Activated T-cell treated with anti-CD3 and anti-CD28 coated beads, Interleukin-2, amount 50 U/mL, for 1 hour (primary cell): Measurements from ENCODE around the gene RXRA.

Experiments
- DNase-seq: peaks from one replicate; pipeline ENCODE4 v3.0.0-alpha.2; 2020

The RXRA gene

DNA sequence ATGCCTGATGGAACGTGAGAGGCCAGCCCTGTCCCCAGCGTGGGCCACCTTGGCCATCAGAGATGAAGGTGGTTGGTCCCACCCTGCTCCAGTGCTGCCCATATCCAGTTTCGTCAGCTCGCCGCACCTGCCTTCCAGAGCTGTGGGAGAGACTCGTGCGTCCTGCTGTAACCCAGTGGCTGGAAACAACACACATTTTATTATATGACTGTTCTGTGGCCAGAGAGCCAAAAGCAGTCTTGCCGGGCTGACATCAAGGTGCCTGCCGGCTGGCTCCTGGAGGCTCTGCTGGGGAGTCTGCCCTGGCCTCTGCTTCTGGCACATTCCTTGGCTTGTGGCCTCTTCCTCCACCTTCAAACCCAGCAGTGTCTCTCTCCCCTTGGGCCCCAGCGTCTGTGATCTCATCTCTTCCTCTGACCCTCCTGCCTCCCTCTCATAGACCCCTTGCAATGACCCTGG lies 94.7 kb downstream of the RXRA start:
- no peak for DNase-seq

DNA sequence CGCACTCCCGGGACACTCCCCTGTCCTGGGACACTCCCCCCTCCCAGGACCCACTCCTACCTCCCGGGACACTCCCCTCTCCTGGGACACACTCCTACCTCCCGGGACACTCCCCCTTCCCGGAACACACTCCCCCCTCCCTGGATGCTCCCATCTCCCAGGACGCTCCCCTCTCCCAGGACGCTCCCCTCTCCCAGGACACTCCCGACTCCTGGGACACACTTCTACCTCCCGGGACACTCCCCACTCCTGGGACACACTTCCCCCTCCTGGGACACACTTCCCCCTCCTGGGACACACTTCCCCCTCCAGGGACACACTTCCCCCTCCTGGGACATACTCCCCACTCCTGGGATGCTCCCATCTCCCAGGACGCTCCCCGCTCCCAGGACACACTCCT lies 95.6 kb downstream of the RXRA start:
- DNase-seq = no peak

DNA sequence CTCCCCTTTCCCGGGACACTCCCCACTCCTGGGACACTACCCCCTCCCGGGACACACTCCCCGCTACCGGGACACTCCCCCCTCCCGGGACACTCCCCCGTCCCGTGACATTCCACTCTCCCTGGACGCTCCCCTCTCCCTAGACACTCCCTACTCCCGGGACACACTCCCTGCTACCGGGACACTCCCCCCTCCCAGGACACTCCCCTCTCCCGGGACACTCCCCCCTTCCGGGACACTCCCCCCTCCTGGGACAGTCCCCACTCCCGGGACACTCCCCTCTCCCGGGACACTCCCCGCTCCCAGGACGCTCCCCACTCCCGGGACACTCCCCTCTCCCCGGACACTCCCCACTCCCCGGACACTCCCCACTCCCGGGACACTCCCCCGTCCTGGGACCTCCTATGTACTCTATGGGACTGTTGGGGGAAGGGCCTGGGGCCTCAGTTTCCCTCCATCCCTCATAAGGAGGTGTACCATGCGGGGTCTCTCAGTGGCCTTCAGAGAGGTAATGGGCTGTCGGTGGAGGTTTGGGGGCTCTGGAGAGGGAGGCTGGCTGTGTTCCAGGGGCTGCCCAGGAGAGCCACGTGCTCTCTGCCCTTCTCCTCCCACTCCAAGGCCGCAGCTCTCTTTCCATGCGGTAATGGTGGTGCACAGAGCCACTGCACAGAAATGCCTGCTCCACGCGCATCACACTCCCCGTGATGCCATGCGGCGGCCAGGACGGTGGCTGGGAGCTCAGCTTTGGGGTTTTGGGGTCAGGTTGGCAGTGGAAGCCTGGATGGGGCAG lies 96.2 kb downstream of the RXRA start:
- DNase-seq = no peak

DNA sequence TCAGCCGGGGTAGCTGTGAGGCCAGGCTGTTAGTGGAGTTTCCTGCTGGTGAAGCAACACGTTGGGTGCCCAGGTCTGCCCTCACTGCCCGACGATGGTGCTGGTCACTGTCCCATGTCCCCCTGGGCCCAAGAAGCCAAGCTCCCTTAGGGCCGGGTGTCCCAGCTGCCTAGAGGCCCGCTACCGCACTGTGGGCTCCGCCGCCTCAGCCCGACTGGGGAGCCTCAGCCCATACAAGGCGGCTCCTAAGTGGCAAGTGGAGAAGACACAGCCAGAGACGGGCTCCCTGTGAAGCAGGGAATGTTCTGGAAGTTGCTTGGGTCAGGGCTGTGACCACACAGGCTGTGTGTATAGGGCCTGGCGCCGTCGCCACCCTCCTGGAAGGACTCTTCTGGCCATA lies 96.9 kb downstream of the RXRA start:
- DNase-seq = no peak

DNA sequence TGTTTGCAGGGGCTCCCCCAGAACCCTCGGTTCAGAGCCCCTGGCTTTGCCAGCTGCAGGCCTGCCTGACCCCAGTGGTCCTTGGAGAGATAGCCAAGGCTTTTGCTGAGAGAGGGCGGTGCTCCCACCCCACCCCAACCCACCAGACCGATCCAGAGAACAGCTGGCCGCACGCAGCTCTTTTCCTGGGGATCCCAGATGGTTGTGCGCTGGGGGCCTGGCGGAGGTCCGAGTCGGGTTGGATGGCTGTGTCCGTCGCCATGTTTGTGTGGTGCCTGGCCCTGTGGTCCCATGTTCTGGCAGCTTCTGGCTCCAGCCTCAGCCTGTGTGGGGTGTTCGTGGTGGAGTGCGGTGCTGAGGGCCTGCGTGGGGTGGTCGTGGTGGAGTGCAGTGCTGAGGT lies 97.5 kb downstream of the RXRA start:
- DNase-seq = no peak

DNA sequence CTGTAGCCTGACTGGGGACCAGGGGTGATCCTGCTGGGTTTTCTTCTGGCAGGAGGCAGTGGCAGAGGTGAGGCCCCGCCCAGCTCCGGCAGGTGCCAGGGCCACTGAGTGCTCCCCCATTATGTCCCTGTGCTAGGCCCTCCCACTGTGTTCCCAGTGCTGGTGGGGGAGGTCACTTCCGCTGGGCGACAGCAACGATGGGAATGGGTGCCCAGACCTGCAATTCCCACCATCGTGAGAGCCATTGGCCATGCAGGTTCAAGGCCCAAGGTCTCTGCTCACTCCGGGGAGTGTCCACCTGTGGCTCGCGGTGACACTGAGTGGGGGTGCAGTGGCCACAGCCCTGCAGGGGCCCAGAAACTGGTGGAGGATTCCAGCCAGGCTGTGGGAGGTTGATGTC lies 98.6 kb downstream of the RXRA start:
- DNase-seq = no peak

DNA sequence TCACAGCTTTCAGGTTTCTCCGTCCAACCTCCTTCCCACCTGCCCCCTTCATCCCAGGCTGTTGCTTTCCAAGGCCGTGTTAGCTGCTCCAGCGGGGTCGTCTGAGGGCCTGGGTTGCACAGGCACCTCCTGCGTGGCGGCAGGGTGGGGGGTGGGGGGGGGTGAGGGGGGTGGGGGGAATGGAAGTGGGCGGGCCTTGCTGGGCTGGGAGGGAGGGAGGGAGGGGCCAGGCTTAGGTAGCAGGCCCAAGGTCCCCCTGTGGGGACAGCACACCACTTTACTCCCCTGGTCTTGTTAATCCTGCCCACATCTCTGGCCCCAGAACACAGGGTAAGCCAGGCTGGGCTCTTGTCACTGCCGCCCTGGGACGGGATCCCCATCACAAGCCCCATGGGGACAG lies 99.1 kb downstream of the RXRA start:
- no peak for DNase-seq

DNA sequence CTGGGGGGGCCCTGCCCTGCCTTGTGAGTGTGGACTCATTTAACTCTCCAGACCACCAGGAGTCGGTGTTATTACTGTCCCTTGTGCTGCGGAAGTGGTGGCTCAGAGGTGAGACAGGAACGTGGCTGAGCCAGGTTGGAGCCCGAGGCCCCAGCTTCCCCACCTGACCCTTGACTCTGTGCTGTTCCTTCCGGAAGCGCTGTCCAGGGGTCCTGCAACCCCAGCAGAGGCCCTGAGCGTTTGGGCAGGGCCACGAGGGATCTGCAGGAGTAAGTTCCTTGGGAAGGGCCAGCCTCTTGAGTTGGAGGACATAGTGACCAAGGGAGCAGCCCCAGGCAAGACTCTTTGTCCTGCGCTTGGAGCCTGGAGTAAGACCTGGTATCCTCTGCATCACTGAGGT lies 99.6 kb downstream of the RXRA start:
- no peak for DNase-seq

DNA sequence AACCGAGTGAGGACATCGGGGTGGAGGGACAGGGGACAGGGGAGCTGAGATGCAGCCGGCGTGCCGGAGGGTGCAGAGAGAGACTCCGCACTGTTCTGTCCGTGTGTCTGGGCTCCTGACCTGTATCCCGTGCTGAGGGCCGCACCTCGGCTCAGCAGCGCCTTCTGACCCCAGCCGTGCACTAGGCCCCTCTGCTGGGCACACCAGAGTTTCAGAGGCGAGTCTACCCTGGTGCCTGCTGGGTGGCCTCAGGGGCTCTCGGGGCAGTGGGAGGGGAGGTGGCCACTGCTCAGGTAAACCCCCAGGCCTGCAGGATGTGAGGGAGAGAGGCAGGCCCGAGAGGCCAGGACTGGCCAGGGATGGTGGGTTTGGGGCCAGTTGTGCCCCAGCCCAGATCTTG lies 100.2 kb downstream of the RXRA start:
- DNase-seq = no peak

DNA sequence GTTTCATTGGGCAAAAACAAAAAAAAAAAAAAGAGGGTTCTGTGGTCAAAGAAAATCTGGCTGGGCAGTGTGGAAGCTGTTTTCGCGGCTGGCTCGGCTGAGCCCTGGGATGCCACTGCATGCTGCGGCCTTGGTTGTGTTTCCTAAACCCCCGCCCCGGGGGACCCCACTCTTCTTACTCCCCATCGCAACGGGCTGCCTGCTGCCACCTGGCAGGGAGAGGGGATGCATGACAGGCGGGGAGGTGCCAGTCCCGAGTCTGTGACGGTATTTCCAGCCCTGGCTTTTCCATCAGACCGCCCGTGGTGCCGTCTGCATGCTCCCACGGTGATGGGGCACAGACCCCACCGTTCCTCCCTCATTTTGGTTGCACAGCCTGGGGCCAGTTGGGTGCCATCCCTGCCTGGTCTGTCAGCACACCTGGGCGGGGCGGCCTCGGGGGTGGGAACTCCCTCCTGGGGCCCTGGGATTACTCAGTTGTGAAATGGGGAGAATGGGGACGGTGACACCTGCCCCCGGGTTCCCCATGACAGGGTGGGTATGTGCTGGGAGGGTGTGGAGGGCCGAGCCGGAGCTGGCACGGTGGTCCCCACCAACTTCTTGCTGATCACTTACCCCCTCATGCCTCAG lies 101.0 kb downstream of the RXRA start:
- no peak for DNase-seq

DNA sequence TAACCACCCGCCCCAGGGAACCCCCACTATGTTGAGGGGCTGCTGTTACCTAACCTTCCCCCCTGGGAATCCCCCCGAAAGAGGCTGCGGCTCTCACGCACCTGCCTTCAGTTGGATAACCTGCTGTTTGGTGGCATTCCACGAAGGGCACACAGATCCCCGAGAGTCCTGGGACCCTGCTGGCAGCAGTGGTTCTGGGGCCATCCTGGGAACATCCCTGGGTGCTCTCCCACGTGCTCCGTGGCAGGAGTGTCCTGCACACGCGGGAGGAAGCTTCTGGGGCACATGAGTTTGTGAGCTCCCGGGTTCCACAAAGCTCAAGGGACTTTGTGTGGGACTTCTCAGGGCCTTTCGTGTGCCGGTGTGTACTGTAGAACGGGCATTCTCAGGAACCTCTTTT lies 102.3 kb downstream of the RXRA start:
- no peak for DNase-seq

DNA sequence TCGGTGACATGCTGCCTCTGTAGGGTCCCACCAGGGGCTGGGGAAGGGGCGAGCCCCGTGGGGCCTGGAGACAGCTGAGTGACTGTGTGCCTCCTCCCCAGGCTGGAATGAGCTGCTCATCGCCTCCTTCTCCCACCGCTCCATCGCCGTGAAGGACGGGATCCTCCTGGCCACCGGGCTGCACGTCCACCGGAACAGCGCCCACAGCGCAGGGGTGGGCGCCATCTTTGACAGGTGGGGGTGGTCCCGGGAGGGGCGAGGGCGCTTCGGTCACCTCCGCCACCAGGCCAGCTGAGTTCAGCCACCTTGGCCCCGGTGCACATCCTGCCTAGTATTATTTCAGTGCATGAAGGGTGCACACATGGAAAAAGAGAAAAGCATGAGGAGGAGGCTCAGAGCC lies 102.8 kb downstream of the RXRA start:
- DNase-seq = no peak

DNA sequence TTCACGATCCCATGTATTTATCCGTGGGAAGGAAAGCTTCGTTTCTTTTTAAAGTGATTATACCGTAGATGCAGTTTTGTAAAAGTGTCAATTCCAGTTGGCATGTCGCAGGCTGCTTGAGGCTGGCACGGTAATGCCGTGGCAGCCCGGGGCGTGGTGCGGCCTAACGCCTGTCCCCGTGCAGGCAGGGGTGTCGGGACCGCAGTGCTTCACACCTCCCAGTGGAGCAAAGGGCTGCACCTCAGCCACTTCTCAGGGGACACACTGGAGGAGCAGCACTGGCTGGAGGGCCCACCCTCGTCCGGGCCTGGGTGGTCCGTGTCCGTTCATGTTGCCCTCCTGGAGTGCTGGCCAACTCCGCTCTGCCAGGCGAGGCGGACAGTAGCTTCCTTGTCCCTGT lies 103.2 kb downstream of the RXRA start:
- no peak for DNase-seq

DNA sequence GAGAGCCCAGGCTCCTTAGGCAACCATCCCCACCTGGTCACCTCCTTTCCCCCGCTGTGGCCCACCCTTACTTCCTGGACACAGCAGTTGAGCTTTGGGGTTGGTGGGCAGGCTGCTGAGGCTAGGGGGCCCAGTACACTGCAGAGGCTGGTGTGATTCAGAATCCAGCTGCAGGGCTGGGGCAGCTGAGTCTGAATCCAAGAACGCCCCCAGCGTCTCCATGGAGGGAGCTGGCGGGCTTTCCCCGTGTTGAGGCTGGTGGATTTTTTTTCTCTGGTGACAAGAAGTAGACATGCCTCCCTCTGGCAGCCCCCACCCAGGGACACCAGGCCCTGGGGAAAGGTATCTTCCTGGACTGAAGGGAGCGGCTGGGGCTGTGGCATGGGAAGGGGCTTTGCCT lies 104.8 kb downstream of the RXRA start:
- no peak for DNase-seq

DNA sequence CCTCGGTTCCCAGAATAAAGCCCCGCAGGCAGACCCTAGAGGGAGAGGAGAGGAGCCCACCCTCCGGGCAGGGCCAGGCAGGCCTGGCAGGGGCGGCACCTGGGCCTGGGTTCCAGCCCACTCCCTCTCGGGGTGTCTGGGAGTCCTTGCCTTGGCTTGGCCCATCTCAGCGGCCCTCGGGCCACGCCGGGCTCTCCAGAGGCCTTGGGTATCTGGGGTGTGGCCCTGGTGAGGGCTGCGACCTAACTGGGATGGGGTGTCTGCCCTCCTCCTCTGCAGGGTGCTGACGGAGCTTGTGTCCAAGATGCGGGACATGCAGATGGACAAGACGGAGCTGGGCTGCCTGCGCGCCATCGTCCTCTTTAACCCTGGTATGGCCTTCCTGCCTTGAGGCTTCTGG lies 105.4 kb downstream of the RXRA start:
- no peak for DNase-seq

DNA sequence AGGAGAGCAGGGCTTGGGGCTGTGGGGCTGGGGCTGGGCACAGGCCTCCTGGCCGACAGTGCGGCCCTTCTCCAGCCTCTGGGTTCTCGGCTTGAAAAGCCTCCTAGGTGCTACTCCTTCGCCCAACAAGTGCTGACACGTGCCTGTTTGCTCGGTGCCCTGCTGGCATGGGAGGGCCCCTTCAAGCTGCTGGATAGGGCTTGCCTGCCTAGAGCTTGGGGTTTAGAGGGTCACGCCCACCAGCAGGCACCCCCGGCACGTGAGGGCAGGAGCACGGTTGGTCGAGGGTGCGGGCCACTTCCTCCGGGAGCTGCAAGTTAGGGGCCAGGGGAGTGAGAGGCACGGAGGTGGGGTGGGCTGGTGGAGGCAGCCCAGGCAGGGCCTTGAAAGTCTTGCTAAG lies 106.2 kb downstream of the RXRA start:
- DNase-seq = no peak

DNA sequence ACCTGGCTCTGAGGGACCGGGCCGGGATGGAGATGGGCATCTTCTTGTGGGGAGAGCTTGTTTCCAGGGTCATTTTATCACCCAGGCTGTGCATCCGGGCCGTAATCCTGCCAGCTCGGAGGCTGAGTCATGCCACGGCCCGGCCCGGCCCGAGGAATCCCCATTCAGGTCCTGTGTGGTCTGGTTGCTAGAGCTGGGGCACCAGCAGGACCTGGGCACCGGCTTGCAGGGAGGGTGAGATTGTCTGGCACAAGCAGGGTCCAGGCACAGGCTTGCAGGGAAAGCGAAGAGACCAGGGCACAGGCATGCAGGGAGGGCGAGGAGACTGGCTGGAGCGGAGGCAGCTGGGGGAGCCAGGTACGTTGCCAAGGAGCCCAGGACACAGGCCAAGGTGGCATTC lies 106.8 kb downstream of the RXRA start:
- DNase-seq = no peak

DNA sequence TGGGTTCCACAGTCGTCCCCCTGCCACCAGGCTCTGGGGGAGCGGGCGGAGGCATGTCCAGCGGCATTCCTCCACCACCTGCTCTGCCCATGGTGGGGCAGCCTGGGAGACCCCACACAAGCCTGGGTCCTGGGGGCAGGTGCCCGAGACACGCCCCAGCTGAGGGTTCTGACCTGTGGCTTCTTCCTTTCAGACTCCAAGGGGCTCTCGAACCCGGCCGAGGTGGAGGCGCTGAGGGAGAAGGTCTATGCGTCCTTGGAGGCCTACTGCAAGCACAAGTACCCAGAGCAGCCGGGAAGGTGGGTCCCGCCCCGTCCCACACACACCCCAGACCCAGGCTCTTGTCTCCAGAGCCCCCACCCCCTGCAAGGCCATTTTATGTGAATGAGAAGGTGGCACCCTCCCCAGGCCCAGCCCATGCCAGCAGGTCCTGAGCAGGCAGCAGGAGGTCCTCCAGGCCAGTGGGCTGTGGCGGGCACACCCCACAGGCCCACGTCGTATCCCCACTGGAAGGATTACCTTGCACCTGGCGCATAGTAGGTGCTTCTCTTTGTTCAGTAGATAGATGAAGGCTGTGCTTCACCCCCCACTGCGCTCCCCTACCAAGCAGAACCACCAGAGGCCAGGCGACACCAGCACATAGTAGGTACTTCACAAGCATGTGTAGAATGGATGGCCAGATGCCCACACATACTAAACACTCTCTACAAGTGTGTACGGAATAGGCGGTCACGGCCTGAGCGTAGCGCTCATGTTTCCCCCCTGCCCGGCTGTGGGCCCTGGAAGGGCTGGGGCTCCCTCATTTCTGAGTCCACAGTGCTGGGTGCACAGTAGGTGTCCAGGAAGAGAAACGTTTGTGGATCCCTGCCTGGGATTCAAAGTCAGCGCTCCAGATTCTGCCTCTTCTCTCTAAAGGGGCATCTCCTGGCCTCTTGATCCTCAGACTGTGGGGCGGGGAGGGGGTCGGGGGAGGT lies 107.9 kb downstream of the RXRA start:
- DNase-seq = no peak

DNA sequence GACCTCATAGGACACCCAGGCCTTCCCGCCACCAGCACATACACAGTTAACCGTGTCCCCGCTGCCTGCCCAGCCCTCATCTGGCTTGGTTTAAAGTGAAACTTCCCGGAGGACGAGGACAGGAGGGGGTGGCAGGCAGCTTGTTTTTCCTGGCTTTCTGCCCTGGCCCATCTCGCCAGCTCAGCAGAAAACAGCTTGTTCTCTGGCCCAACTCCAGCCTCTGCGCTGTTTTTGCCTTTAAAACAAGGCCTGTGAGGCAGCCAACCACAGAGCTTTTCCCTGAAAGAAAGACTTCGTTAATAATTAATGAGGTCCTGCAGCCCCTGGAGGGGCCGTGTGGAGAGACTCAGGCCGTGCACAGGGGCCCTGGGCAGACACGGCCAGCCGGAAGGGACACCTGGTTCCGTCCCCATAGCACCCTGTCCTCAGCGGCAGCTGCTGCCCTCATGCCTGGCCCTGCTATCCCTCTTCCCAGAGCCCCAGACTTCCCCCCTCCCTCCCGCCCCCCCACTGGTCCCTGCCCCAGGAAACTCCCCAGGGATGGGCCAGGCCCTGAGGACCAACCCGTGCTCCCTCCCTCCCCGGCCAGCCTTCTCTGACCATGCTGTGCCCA lies 108.7 kb downstream of the RXRA start:
- DNase-seq = no peak

DNA sequence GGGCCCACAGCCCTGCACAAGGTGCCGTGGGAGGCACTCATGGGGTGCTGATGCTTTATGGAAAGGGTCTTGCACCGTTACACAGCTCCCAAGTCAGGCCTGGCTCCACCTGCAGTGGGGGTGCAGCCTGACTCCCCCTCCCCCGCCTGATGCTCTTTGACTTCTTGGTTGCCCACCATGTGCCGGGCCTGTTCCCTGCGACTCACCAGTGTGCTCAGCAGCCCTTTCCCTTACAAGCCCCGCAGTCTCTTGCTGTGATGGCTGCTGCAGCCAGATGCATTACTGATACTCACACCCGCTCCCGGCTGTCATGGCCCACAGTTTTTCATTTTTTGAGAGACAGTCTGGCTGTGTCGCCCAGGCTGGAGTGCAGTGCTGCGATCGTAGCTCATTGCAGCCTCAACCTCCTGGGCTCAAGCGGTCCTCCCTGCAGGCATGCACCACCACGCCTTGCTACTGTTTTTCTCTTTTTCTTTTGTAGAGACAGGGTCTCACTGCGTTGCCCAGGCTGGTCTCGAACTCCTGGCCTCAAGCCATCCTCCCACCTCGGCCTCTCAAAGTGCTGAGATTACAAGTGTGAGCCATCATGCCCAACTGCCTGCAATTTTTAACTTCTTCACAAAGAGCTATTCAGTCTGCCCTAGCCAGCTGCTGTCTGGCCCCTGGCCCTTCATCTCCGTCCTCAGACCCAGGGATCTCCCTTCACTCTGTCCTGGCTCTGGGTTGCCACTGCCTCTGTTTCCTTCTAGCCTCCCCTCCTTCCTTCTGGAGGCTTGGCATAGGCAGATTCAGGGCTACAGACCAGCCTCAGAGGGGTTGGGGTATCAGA lies 109.5 kb downstream of the RXRA start:
- no peak for DNase-seq

DNA sequence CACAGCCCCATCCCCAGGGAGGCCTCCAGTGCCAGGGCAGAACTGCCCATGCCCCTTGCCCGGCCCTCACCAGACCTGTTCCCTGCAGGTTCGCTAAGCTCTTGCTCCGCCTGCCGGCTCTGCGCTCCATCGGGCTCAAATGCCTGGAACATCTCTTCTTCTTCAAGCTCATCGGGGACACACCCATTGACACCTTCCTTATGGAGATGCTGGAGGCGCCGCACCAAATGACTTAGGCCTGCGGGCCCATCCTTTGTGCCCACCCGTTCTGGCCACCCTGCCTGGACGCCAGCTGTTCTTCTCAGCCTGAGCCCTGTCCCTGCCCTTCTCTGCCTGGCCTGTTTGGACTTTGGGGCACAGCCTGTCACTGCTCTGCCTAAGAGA lies 110.1 kb downstream of the RXRA start:
- DNase-seq = no peak

DNA sequence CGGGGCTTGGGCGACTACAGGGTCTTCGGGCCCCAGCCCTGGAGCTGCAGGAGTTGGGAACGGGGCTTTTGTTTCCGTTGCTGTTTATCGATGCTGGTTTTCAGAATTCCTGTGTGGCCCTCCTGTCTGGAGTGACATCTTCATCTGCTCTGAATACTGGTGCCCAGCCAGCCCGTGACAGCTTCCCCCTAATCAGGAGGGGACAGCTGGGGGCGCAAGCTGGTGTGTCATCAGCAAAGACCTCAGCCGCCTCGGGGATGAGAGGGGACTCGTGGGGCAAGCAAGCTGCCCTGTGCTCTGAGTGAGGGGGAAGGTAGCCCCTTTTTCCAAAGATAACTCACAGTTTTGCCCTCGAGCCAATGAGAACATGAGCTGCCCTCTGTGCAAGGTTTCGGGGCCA lies 110.7 kb downstream of the RXRA start:
- no peak for DNase-seq
